SK-N-SH treated with all-trans-retinoic acid at 6 μM for 48 hours (cell line): ENCODE results near the gene HOXC13.

Experiments
- ARNTL ChIP-seq: fragments of 450-650 bp; formaldehyde crosslinking; IDR thresholded peaks from 2 replicates; pipeline ENCODE4 v1.5.0; 2020; ENCODE audit warnings: low read depth, mild to moderate bottlenecking, moderate library complexity, borderline replicate concordance
- GLIS3 ChIP-seq: fragments of 250-450 bp; sonication (Bioruptor Pico); IDR thresholded peaks from 2 replicates; pipeline ENCODE4 v1.5.0; 2020; ENCODE audit warnings: mild to moderate bottlenecking, moderate library complexity
- RARB ChIP-seq: fragments of 250-450 bp; sonication (Bioruptor Pico); IDR thresholded peaks from 2 replicates; pipeline ENCODE4 v1.8.0; 2021; ENCODE audit warnings: mild to moderate bottlenecking, moderate library complexity
- TCF4 ChIP-seq: fragments of 250-450 bp; sonication (Bioruptor Pico); IDR thresholded peaks from 2 replicates; pipeline ENCODE4 v1.8.0; 2021; ENCODE audit warnings: mild to moderate bottlenecking, moderate library complexity, borderline replicate concordance
- TSHZ2 ChIP-seq: fragments of 250-450 bp; sonication (Bioruptor Pico); IDR thresholded peaks from 2 replicates; pipeline ENCODE4 v1.5.0; 2020; ENCODE audit warnings: mild to moderate bottlenecking, moderate library complexity
- ZFP30 ChIP-seq: fragments of 450-650 bp; formaldehyde crosslinking; IDR thresholded peaks from 2 replicates; pipeline ENCODE4 v1.5.0; 2022; ENCODE audit warnings: mild to moderate bottlenecking, moderate library complexity
- ZNF565 ChIP-seq: fragments of 450-650 bp; formaldehyde crosslinking; conservative IDR thresholded peaks from 2 replicates; pipeline ENCODE4 v1.5.0; 2020; ENCODE audit warnings: low read depth, mild to moderate bottlenecking, moderate library complexity
- ZNF70 ChIP-seq: fragments of 450-650 bp; formaldehyde crosslinking; IDR thresholded peaks from 2 replicates; pipeline ENCODE4 v1.5.0; 2020; ENCODE audit warnings: mild to moderate bottlenecking, moderate library complexity
- TF ChIP-seq, protein P1 (sequence below): fragments of 250-450 bp; sonication (Bioruptor Pico); IDR thresholded peaks from 2 replicates; pipeline ENCODE4 v1.8.0; 2020; ENCODE audit warnings: mild to moderate bottlenecking, moderate library complexity, borderline replicate concordance
- TF ChIP-seq, protein P2 (sequence below): fragments of 250-450 bp; sonication (Bioruptor Pico); IDR thresholded peaks from 2 replicates; pipeline ENCODE4 v1.8.0; 2021; ENCODE audit warnings: low read depth, mild to moderate bottlenecking, moderate library complexity, borderline replicate concordance
- TF ChIP-seq, protein P3 (sequence below): fragments of 250-450 bp; sonication (Bioruptor Pico); IDR thresholded peaks from 2 replicates; pipeline ENCODE4 v1.5.1; 2020; ENCODE audit warnings: low read depth, mild to moderate bottlenecking, moderate library complexity

DNA sequence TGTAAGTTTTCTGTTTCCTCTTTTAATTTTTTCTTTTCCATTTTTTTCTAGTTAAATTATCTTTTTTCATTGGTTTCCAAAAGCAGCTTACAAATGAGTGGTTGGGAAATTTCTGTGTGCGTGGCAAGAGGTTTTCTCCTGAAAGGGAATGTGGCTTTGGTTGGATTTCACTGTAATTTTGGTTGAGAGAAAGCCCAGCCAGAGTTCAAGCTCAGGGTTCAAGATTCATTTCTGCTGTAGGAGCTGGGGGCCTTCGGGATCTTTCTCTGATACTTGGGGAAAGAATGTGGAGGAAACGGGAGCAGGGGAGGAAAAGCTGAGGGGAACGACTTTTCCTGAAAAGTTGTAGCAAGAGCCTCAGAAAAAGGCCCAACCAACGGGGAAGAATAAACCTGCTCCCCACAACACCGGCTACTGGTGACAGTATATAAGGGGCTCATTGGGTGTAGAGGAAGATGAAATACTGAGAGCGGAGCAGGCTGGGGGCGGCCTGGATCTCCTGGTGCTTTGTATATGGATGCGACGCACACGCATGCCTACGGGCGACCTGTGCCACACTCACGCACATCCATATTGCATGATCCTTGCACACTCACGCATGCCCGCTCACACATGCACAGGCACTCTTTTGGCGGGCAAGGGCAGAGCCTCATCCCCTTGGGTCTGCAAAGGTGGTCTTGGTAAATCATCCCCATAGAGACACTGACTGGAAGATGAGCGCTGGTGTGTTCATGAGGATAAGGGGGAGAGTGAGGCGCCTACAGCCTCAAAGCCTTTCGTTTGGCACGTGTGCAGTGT, 48.3 kb downstream of the HOXC13 start:
- TF ChIP-seq TCF4 (CRISPR knock-in tag) (no peak), RARB (CRISPR knock-in tag) (no peak), ZNF70 (CRISPR knock-in tag) (no peak), TSHZ2 (CRISPR knock-in tag) (no peak), ARNTL (CRISPR knock-in tag) (no peak), ZFP30 (CRISPR knock-in tag) (no peak), GLIS3 (CRISPR knock-in tag) (no peak), ZNF565 (CRISPR knock-in tag) (no peak)
- TF ChIP-seq, protein P1, sequence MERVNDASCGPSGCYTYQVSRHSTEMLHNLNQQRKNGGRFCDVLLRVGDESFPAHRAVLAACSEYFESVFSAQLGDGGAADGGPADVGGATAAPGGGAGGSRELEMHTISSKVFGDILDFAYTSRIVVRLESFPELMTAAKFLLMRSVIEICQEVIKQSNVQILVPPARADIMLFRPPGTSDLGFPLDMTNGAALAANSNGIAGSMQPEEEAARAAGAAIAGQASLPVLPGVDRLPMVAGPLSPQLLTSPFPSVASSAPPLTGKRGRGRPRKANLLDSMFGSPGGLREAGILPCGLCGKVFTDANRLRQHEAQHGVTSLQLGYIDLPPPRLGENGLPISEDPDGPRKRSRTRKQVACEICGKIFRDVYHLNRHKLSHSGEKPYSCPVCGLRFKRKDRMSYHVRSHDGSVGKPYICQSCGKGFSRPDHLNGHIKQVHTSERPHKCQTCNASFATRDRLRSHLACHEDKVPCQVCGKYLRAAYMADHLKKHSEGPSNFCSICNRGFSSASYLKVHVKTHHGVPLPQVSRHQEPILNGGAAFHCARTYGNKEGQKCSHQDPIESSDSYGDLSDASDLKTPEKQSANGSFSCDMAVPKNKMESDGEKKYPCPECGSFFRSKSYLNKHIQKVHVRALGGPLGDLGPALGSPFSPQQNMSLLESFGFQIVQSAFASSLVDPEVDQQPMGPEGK (CRISPR knock-in tag) = no peak
- TF ChIP-seq, protein P2, sequence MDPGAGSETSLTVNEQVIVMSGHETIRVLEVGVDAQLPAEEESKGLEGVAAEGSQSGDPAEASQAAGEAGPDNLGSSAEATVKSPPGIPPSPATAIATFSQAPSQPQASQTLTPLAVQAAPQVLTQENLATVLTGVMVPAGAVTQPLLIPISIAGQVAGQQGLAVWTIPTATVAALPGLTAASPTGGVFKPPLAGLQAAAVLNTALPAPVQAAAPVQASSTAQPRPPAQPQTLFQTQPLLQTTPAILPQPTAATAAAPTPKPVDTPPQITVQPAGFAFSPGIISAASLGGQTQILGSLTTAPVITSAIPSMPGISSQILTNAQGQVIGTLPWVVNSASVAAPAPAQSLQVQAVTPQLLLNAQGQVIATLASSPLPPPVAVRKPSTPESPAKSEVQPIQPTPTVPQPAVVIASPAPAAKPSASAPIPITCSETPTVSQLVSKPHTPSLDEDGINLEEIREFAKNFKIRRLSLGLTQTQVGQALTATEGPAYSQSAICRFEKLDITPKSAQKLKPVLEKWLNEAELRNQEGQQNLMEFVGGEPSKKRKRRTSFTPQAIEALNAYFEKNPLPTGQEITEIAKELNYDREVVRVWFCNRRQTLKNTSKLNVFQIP (CRISPR knock-in tag) = no peak
- TF ChIP-seq, protein P3, sequence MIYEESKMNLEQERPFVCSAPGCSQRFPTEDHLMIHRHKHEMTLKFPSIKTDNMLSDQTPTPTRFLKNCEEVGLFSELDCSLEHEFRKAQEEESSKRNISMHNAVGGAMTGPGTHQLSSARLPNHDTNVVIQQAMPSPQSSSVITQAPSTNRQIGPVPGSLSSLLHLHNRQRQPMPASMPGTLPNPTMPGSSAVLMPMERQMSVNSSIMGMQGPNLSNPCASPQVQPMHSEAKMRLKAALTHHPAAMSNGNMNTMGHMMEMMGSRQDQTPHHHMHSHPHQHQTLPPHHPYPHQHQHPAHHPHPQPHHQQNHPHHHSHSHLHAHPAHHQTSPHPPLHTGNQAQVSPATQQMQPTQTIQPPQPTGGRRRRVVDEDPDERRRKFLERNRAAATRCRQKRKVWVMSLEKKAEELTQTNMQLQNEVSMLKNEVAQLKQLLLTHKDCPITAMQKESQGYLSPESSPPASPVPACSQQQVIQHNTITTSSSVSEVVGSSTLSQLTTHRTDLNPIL (CRISPR knock-in tag) = no peak
